Bronchial epithelial cell (primary cell): ENCODE measurements around the gene IGF1R. TPM values are rescaled to one million over a fixed set of nuclear protein-coding genes. Genes with fewer than 3 reads are reported as not detected.

ENCODE experiments used
- DNase-seq: peaks from one replicate; pipeline ENCODE4 v3.0.0-alpha.2; 2010; ENCODE audit warnings: low read depth
- FAIRE-seq: peaks from 2 replicates; lab custom pipeline; 2011; peaks lifted over from hg19 to GRCh38; lab: Jason Lieb, UNC
- H3K27me3 ChIP-seq: 2 replicates; pipeline ENCODE4 v1.5.1; 2011; ENCODE audit warnings: low read length; ENCODE audit not compliant: control insufficient read depth, insufficient read depth
- H3K36me3 ChIP-seq: 2 replicates; pipeline ENCODE4 v1.5.1; 2011; ENCODE audit warnings: low read length; ENCODE audit not compliant: control insufficient read depth, insufficient read depth
- H3K4me3 ChIP-seq: 2 replicates; pipeline ENCODE4 v1.5.1; 2011; ENCODE audit warnings: mild to moderate bottlenecking, low read depth, low read length, control low read depth
- total RNA-seq: library from RNA; depleted of rRNA; stranded (reverse); fragments of >200 nt; gene quantifications from 2 replicates; pipeline ENCODE4 v1.2.1, GENCODE V29; 2014
- TF ChIP-seq, protein P1 (sequence below): IDR thresholded peaks from 2 replicates; pipeline ENCODE4 v1.5.1; 2011; ENCODE audit warnings: mild to moderate bottlenecking, moderate library complexity, low read length, control low read depth, inconsistent platforms; ENCODE audit not compliant: insufficient read depth, severe bottlenecking

Gene IGF1R
- total RNA-seq, 1 donor from 2014 or later, result 39.5 TPM

DNA sequence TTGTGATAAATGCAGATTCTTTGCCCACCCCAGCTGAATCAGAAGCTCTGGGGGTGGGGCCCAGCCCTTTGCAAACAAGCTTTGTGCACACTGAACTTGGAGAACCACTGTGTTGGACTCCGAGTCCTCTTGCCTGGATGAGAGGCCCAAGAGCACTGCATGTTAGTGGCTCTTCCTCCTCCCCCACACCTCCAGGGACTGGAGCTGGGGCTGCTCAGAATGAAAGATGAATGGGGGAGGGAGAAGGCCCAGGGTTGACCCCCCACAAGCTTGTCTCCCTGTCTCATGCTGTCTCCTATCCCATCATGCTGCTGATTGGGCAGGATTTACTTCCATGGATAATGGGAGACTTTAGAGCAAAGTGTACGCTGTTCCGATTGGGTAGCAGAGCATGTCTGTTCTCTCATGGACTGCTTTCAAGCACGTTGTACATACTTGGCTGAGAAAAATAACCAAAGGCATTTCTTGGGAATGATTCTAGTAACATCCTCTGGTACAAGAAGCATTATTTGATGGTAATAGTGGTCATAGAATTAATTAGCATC lies 259.7 kb downstream of the IGF1R start:
- DNase-seq (no peak), FAIRE-seq (no peak)
- Histone ChIP-seq H3K27me3 (no peaks in the 10 kb centered on the region), H3K36me3 (peaks cover 22% of the 10 kb centered on the region), H3K4me3 (no peak overlapping the region)
- TF ChIP-seq, protein P1, sequence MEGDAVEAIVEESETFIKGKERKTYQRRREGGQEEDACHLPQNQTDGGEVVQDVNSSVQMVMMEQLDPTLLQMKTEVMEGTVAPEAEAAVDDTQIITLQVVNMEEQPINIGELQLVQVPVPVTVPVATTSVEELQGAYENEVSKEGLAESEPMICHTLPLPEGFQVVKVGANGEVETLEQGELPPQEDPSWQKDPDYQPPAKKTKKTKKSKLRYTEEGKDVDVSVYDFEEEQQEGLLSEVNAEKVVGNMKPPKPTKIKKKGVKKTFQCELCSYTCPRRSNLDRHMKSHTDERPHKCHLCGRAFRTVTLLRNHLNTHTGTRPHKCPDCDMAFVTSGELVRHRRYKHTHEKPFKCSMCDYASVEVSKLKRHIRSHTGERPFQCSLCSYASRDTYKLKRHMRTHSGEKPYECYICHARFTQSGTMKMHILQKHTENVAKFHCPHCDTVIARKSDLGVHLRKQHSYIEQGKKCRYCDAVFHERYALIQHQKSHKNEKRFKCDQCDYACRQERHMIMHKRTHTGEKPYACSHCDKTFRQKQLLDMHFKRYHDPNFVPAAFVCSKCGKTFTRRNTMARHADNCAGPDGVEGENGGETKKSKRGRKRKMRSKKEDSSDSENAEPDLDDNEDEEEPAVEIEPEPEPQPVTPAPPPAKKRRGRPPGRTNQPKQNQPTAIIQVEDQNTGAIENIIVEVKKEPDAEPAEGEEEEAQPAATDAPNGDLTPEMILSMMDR, result no peak

DNA sequence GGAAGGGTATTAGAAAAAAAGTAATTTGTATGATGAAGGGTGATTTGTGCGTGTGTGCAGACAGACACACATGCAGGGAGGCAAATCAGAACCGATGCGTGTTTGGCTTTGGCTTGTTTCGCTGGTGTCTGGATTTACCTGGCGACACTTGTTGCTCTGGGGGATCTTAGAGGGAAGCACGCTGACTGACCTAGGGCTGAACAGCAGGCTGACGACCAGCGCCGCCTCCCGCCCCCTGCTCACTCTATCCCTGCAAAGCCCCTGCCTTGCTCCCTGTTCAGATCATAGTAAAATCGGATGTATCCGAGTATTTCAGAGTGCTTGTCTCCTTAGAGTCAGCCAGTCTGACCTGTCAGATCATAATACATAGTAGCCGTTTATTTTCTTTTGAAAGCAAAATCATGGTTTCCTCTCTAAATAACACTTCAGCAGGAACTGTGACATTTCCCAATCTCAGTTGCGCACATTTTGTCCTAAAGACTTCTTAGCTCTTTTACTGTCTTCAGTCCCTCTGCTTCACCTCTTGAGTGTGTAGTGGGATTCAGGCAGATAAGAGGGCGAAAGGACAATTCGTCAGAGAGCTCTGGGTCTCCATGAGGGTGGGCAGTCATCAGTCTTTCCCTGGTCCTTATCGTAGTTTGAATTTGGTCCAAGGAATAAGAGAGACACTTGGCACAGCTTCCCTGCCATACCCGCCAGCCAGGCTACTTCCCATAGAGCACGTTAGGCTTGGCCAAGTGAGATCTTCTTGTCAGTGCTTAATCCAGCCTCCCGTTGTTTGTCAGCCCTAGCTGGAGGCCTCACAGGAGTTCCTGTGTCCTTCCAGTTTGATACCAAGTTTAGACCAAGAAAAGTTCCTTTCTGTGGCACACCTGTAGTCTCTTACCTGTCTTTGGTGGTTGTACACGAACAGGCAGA lies 261.9 kb downstream of the IGF1R start:
- Histone ChIP-seq H3K4me3 (no peak overlapping the region), H3K36me3 (peaks cover 29% of the 10 kb centered on the region), H3K27me3 (no peaks in the 10 kb centered on the region)
- no peak for FAIRE-seq
- TF ChIP-seq, protein P1, result no peak
- no peak for DNase-seq

DNA sequence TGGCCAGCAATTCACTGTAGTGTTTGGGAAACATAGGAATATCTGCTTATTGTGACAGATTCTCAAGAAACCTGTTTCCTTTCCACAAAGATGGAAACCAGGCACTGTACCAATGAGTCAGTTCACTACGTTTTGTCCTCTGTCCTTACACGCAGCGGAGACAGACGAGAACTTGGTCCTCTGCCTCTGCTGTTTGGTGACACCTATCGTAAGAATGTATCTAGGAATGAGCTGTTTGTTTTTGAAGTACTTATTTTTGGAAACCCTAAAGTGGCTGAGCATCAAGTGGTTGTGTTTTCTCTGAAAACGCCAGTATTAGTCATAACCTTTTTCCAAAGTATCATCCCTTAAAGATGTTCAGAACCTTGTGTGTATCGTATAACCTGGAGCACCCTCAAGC lies 266.3 kb downstream of the IGF1R start:
- DNase-seq, result peak; percentile 93
- H3K4me3 ChIP-seq, result no peak overlapping the region
- FAIRE-seq, result peak; percentile 32
- TF ChIP-seq, protein P1, result peak; percentile 6
- peaks cover 30% of the 10 kb centered on the region for H3K36me3 ChIP-seq
- H3K27me3 ChIP-seq, result no peaks in the 10 kb centered on the region

DNA sequence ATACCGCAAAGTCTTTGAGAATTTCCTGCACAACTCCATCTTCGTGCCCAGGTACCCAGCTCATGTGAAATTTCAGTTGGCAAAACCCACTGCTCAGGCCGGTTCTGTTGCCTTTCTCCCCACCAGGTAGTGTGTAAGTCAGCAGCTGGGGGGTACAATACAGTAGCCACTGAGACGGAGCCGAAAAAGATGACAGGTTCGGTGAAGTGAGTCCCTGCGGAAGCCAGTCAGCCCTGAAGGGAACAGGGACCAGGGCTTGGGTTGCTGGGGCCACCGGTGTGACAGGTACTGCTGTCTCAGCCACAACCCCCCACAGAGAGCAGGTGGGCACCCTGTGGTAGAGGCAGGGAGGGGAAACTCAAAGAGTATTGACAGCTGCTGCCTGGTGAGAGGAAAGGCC lies 268.5 kb downstream of the IGF1R start:
- DNase-seq (no peak), FAIRE-seq (no peak)
- Histone ChIP-seq H3K4me3 (no peak overlapping the region), H3K27me3 (no peaks in the 10 kb centered on the region), H3K36me3 (peaks cover 28% of the 10 kb centered on the region)
- TF ChIP-seq, protein P1, result no peak

DNA sequence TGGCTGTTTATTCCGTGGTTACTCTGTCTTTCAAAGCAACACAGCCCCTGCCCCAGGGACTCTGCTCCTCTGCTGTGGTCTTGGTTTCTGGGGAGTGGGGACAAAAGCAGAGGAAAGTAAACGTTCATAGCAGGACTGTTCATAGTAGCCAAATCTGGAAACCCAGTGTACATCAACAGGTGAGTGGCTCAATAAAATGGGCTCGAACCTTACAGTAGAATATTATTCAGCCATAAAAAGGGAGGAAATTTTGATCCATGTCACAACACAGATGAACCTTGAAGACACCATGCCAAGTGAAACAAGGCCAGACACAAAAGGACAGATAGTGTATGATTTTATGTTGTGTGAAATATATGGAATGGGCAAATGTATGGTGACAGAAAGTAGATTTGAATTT lies 269.1 kb downstream of the IGF1R start:
- H3K36me3 ChIP-seq, result peaks cover 31% of the 10 kb centered on the region
- no peak overlapping the region for H3K4me3 ChIP-seq
- FAIRE-seq, result no peak
- no peak for DNase-seq
- no peaks in the 10 kb centered on the region for H3K27me3 ChIP-seq
- TF ChIP-seq, protein P1, result no peak
